Measurements from ENCODE around the gene ZNF593OS.

- TF ChIP-seq, protein P1, sequence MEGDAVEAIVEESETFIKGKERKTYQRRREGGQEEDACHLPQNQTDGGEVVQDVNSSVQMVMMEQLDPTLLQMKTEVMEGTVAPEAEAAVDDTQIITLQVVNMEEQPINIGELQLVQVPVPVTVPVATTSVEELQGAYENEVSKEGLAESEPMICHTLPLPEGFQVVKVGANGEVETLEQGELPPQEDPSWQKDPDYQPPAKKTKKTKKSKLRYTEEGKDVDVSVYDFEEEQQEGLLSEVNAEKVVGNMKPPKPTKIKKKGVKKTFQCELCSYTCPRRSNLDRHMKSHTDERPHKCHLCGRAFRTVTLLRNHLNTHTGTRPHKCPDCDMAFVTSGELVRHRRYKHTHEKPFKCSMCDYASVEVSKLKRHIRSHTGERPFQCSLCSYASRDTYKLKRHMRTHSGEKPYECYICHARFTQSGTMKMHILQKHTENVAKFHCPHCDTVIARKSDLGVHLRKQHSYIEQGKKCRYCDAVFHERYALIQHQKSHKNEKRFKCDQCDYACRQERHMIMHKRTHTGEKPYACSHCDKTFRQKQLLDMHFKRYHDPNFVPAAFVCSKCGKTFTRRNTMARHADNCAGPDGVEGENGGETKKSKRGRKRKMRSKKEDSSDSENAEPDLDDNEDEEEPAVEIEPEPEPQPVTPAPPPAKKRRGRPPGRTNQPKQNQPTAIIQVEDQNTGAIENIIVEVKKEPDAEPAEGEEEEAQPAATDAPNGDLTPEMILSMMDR (IDR thresholded peaks at IDR 0.05 in 8 of 11, conservative IDR thresholded peaks at IDR 0.05 in 3 of 11), result no peak
- no peak for TF ChIP-seq POLR2AphosphoS5 (IDR thresholded peaks at IDR 0.05)
- TF ChIP-seq POLR2A (IDR thresholded peaks at IDR 0.05), result no peak
These were observed 1.2 kb downstream of the ZNF593OS start for GRCh38 chr1:26170472-26170821.

All from spleen (tissue), 7 donors.